Endothelial cell of umbilical vein (primary cell): Measurements from ENCODE around the gene SDHA. TPM values are rescaled to one million over a fixed set of nuclear protein-coding genes. Genes with fewer than 3 reads are reported as not detected.
"Not testable (repeated sequence)": the region's sequence is repeated elsewhere in the genome, so short reads cannot be mapped to it uniquely, and the experiment has no call there.

Experiments used
- BruUV-seq: library from RNA; stranded (reverse); fragments of 400-500 nt; replicated peaks from 2 replicates; lab custom pipeline; 2021; lab: Mats Ljungman, UMichigan
- CTCF ChIA-PET: fragments of 300-600, 350-600 bp; sonication (Branson Sonifier 250); formaldehyde crosslinking; loops from one replicate; lab custom pipeline; 2021; ENCODE audit warnings: antibody characterized with exemption, inconsistent platforms; lab: Charles Lee
- POLR2A ChIA-PET: fragments of 300-600, 350-600 bp; sonication (Branson Sonifier 250); formaldehyde crosslinking; loops from one replicate; lab custom pipeline; 2021; ENCODE audit warnings: antibody characterized with exemption, inconsistent platforms; lab: Charles Lee
- DNase-seq: peaks from one replicate; pipeline ENCODE4 v3.0.0-alpha.2; 2011; ENCODE audit warnings: low read depth, low spot score
- FAIRE-seq: peaks from 2 replicates; lab custom pipeline; 2011; peaks lifted over from hg19 to GRCh38; lab: Jason Lieb, UNC
- H2AFZ ChIP-seq: 2 replicates; pipeline ENCODE4 v1.6.0; 2012; ENCODE audit warnings: low read depth, low read length, control low read depth, inconsistent platforms
- H3K27ac ChIP-seq: 2 replicates; pipeline ENCODE4 v1.5.1; 2011; ENCODE audit warnings: low read depth, mild to moderate bottlenecking, control low read depth, low read length, moderate library complexity; ENCODE audit not compliant: insufficient read depth
- H3K27me3 ChIP-seq, 2 experiments: 2 replicates each; pipeline versions ENCODE4 v1.6.0 to v1.6.1; 2011; ENCODE audit warnings: low read length in 2 of 2, mixed read lengths in 1 of 2; ENCODE audit not compliant: control insufficient read depth in 2 of 2, insufficient read depth in 2 of 2
- H3K36me3 ChIP-seq, 2 experiments: 2 replicates in 1 of 2; 3 replicates in 1 of 2; pipeline ENCODE4 v1.5.1; 2011; ENCODE audit warnings: low read length in 2 of 2, mild to moderate bottlenecking in 1 of 2, moderate library complexity in 1 of 2; ENCODE audit not compliant: control insufficient read depth in 2 of 2, insufficient read depth in 2 of 2; ENCODE audit errors: extremely low read depth in 1 of 2
- H3K4me1 ChIP-seq: 3 replicates; pipeline ENCODE4 v1.5.1; 2011; ENCODE audit warnings: mild to moderate bottlenecking, low read length; ENCODE audit not compliant: control insufficient read depth, insufficient read depth; ENCODE audit errors: extremely low read depth
- H3K4me2 ChIP-seq: 2 replicates; pipeline ENCODE4 v1.6.1; 2011; ENCODE audit warnings: low read length, control low read depth, mixed read lengths; ENCODE audit not compliant: insufficient read depth
- H3K4me3 ChIP-seq, 3 experiments: fragments of 200-600 bp in 1 of 3; sonication (generic), shearing (Covaris generic) in 1 of 3; replicated peaks in 1 of 3; 2 replicates each; pipeline ENCODE4 v1.5.1; 2011 to 2016; ENCODE audit warnings: control low read depth in 3 of 3, low read length in 3 of 3, mild to moderate bottlenecking in 2 of 3, inconsistent platforms in 1 of 3, low read depth in 1 of 3, moderate library complexity in 1 of 3; ENCODE audit not compliant: insufficient read depth in 1 of 3
- H3K79me2 ChIP-seq: 2 replicates; pipeline ENCODE4 v1.6.0; 2012; ENCODE audit warnings: low read length, inconsistent platforms; ENCODE audit not compliant: control insufficient read depth, insufficient read depth
- H3K9ac ChIP-seq: replicated peaks from 2 replicates; pipeline ENCODE3; 2011; ENCODE audit warnings: low read length, control low read depth; ENCODE audit not compliant: insufficient read depth; ENCODE audit errors: extremely low read depth
- H3K9me1 ChIP-seq: replicated peaks from 3 replicates; pipeline ENCODE4 v1.6.0; 2011; ENCODE audit warnings: mild to moderate bottlenecking, low read length; ENCODE audit not compliant: control insufficient read depth, insufficient read depth; ENCODE audit errors: extremely low read depth
- H3K9me3 ChIP-seq: replicated peaks from 2 replicates; pipeline ENCODE4 v1.5.1; 2012; ENCODE audit warnings: low read length, inconsistent platforms; ENCODE audit not compliant: control insufficient read depth, insufficient read depth
- H4K20me1 ChIP-seq: replicated peaks from 2 replicates; pipeline ENCODE3; 2011; ENCODE audit warnings: mild to moderate bottlenecking, low read length; ENCODE audit not compliant: control insufficient read depth, insufficient read depth; ENCODE audit errors: extremely low read depth
- EZH2 ChIP-seq: IDR thresholded peaks from 2 replicates; pipeline ENCODE4 v1.6.1; 2012; ENCODE audit warnings: borderline replicate concordance, low read depth, mild to moderate bottlenecking, moderate library complexity, low read length, inconsistent platforms; ENCODE audit not compliant: severe bottlenecking
- FOS ChIP-seq: IDR thresholded peaks from 2 replicates; pipeline ENCODE4 v1.6.1; 2011; ENCODE audit warnings: mild to moderate bottlenecking, low read length, moderate library complexity, borderline replicate concordance; ENCODE audit not compliant: insufficient read depth
- GATA2 ChIP-seq: IDR thresholded peaks from 2 replicates; pipeline ENCODE4 v1.7.0; 2011; ENCODE audit warnings: low read depth, mild to moderate bottlenecking, moderate library complexity, mixed read lengths, low read length; ENCODE audit not compliant: insufficient read length, insufficient read depth
- JUN ChIP-seq: IDR thresholded peaks from 2 replicates; pipeline ENCODE4 v1.6.1; 2011; ENCODE audit warnings: borderline replicate concordance, low read depth; ENCODE audit not compliant: insufficient read length, insufficient read depth
- MYC ChIP-seq: IDR thresholded peaks from one replicate; pipeline ENCODE4 v1.6.1; 2011; ENCODE audit warnings: mild to moderate bottlenecking, low read depth, low read length
- POLR2A ChIP-seq: IDR thresholded peaks from 2 replicates; pipeline ENCODE4 v1.6.1; 2012; ENCODE audit warnings: low read depth, mild to moderate bottlenecking, control low read depth, low read length
- POLR2AphosphoS5 ChIP-seq: IDR thresholded peaks from 2 replicates; pipeline ENCODE4 v1.6.1; 2012; ENCODE audit warnings: low read depth, mild to moderate bottlenecking, control low read depth, low read length, moderate library complexity; ENCODE audit not compliant: insufficient read depth
- dilution Hi-C: fragments of 300-500 bp; cut with MboI; formaldehyde crosslinking; loops from one replicate; pipeline ENCODE4 v1.15.0; 2019; ENCODE audit warnings: low sequenced_read_pairs; ENCODE audit not compliant: extremely low pct_ligation_motif_present
- intact Hi-C: fragments of 100-400 bp; cut with micrococcal nuclease; formaldehyde crosslinking; loops from one replicate; pipeline ENCODE4 v1.10.0; 2022
- polyA plus RNA-seq, 4 experiments: library from polyadenylated mRNA; depleted of rRNA in 3 of 4; stranded (reverse) in 3 of 4; unstranded in 1 of 4; fragments of >200 nt; gene quantifications; 2 replicates each; pipeline versions ENCODE4 v1.2.1 to v1.2.3, GENCODE V29; 2011 to 2012; ENCODE audit warnings: missing spikeins in 1 of 4
- total RNA-seq: library from RNA; stranded (reverse); gene quantifications from 2 replicates; pipeline ENCODE4 v1.2.3, GENCODE V29; 2021
- TF ChIP-seq, protein P1 (sequence below): IDR thresholded peaks from 2 replicates; pipeline ENCODE4 v1.6.1; 2011; ENCODE audit not compliant: insufficient read depth, insufficient read length
- TF ChIP-seq, protein P2 (sequence below), 2 donors: IDR thresholded peaks; 1 replicate in 1 of 2; 2 replicates in 1 of 2; pipeline ENCODE4 v1.5.1; 2011; ENCODE audit warnings: low read length in 2 of 2, mild to moderate bottlenecking in 2 of 2, moderate library complexity in 2 of 2, control low read depth in 1 of 2, inconsistent platforms in 1 of 2, low read depth in 1 of 2; ENCODE audit not compliant: insufficient read depth in 1 of 2; ENCODE audit errors: extremely low read depth in 1 of 2

Gene SDHA
- total and polyA plus RNA-seq, 2 donors (not counting 3 experiments of a cell fraction or from before 2014, with no cell fraction given) = 121 to 153 TPM

DNA sequence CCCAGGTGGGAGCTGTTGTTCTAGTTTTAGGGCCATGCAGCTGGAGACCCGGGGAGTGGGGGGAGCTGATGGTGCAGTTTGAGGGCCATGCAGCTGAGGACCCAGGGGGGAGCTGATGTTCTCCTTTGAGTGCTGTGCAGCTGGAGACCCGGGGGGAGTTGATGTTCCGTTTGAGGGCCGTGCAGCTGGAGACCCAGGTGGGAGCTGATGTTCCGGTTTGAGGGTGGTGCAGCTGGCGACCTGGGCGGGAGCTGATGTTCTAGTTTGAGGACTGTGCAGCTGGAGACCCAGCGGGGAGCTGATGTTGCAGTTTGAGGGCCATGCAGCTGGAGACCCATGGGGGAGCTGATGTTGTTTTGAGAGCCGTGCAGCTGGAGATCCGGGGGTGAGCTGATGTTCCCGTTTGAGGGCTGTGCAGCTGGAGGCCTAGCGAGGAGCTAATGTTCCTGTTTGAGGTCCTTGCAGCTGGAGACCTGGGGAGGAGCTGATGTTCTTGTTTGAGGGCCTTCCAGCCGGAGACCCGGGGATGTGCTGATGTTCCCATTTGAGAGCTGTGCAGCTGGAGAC lies 68.0 kb downstream of the SDHA start:
- POLR2A ChIA-PET = no interaction called here
- H3K9ac ChIP-seq = no peak overlapping the region
- H3K4me3 ChIP-seq = no peak overlapping the region
- BruUV-seq = no TSS peak
- H3K79me2 ChIP-seq = peaks cover 66% of the 10 kb centered on the region
- no peaks in the 10 kb centered on the region for H3K4me1 ChIP-seq
- DNase-seq = no peak
- no peak overlapping the region for H3K27ac ChIP-seq
- dilution Hi-C loops (no loop called here), intact Hi-C loops (no loop called here)
- H3K27me3 ChIP-seq = no peaks in the 10 kb centered on the region
- no peaks in the 10 kb centered on the region for H4K20me1 ChIP-seq
- H3K9me1 ChIP-seq = no peaks in the 10 kb centered on the region
- TF ChIP-seq, protein P1, sequence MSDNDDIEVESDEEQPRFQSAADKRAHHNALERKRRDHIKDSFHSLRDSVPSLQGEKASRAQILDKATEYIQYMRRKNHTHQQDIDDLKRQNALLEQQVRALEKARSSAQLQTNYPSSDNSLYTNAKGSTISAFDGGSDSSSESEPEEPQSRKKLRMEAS = no peak
- TF ChIP-seq POLR2A (no peak), EZH2 (no peak), GATA2 (no peak), FOS (no peak), JUN (no peak), MYC (no peak), POLR2AphosphoS5 (no peak)
- TF ChIP-seq, protein P2, sequence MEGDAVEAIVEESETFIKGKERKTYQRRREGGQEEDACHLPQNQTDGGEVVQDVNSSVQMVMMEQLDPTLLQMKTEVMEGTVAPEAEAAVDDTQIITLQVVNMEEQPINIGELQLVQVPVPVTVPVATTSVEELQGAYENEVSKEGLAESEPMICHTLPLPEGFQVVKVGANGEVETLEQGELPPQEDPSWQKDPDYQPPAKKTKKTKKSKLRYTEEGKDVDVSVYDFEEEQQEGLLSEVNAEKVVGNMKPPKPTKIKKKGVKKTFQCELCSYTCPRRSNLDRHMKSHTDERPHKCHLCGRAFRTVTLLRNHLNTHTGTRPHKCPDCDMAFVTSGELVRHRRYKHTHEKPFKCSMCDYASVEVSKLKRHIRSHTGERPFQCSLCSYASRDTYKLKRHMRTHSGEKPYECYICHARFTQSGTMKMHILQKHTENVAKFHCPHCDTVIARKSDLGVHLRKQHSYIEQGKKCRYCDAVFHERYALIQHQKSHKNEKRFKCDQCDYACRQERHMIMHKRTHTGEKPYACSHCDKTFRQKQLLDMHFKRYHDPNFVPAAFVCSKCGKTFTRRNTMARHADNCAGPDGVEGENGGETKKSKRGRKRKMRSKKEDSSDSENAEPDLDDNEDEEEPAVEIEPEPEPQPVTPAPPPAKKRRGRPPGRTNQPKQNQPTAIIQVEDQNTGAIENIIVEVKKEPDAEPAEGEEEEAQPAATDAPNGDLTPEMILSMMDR (IDR thresholded peaks at IDR 0.05; ENCODE audit: extremely low read depth in 1 of 2, insufficient read depth in 1 of 2, low read depth in 1 of 2, low read length in 2 of 2) = no peak
- no peak overlapping the region for H2AFZ ChIP-seq
- no peaks in the 10 kb centered on the region for H3K9me3 ChIP-seq
- CTCF ChIA-PET = interaction anchor here (0.8 to 2.2 kb wide), 5 partner anchors 22 to 160 kb away, joined by 3 to 7 read pairs (median 5); partner anchors contain the start of gene AHRR
- no peak for FAIRE-seq
- H3K4me2 ChIP-seq = no peak overlapping the region
- H3K36me3 ChIP-seq = peaks cover 0 to 12% of the 10 kb centered on the region in 2 experiments

DNA sequence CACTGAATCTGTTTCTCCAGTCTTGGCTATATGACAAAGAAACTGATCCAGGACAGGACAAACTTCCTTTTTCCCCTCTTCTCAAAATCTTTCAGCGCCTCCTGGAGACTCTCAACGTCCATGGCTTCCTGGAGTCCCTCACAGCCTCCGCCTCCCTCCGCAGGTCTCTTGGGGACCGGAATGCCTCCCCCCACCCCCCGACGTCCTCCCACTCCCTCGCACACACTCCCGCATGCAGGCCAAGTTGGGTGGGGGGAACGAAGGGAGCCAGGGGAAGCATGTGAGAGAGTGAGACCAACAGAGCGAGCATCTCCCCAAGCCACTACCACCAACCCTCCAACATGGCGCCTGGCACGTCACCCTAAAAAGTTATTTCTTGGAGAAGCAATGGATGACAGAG lies 72.1 kb downstream of the SDHA start:
- CTCF ChIA-PET, H3K9ac ChIP-seq, DNase-seq, H4K20me1 ChIP-seq, H2AFZ ChIP-seq, H3K9me3 ChIP-seq, intact Hi-C loops, FAIRE-seq, H3K27ac ChIP-seq, BruUV-seq, H3K4me2 ChIP-seq, H3K4me3 ChIP-seq, H3K9me1 ChIP-seq, POLR2A ChIA-PET, dilution Hi-C loops, H3K27me3 ChIP-seq, H3K4me1 ChIP-seq: not testable (repeated sequence)
- Histone ChIP-seq H3K36me3 (peaks cover 0 to 11% of the 10 kb centered on the region in 2 experiments), H3K79me2 (peaks cover 29% of the 10 kb centered on the region)

DNA sequence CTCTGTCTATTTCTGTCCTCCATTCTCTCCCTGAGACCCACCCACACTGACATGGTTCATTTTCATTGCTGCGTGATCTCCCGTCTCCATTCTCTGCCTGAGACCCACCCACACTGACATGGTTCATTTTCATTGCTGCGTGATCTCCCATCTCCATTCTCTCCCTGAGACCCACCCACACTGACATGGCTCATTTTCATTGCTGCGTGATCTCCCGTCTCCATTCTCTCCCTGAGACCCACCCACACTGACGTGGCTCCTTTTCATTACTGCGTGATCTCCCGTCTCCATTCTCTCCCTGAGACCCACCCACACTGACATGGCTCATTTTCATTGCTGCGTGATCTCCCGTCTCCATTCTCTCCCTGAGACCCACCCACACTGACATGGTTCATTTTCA lies 73.2 kb downstream of the SDHA start:
- H3K36me3 ChIP-seq, intact Hi-C loops, H4K20me1 ChIP-seq, DNase-seq, H3K4me1 ChIP-seq, H2AFZ ChIP-seq, dilution Hi-C loops, BruUV-seq, H3K9me3 ChIP-seq, H3K27ac ChIP-seq, CTCF ChIA-PET, H3K9me1 ChIP-seq, H3K27me3 ChIP-seq, POLR2A ChIA-PET, H3K4me2 ChIP-seq, H3K4me3 ChIP-seq, H3K9ac ChIP-seq, FAIRE-seq: not testable (repeated sequence)
- peaks cover 21% of the 10 kb centered on the region for H3K79me2 ChIP-seq
